ENCODE measurements around the gene GRB10. TPM values are rescaled to one million over a fixed set of nuclear protein-coding genes. Genes with fewer than 3 reads are reported as not detected.

GRB10 gene
- total and polyA plus RNA-seq, 2 of the 8 experiments (the other 6 are each of a cell fraction or from before 2014, with no cell fraction given), result 35.7 to 97.0 TPM

- TF ChIP-seq SP1 (IDR thresholded peaks at IDR 0.05; ENCODE audit: low read depth, low read length), result no peak
- no peak for TF ChIP-seq RBBP5 (IDR thresholded peaks at IDR 0.05; ENCODE audit: borderline replicate concordance, low read depth, low read length)
These were observed 77.9 kb downstream of the GRB10 start (continued) for GRCh38 chr7:50704844-50705243.

Measured in H1 (cell line).